ENCODE results near the gene CENATAC.
A peak's percentile ranks its signal among the peaks of the same experiment; 100 is the strongest.
"Not testable (repeated sequence)": the region's sequence is repeated elsewhere in the genome, so short reads cannot be mapped to it uniquely, and the experiment has no call there.

Gene CENATAC

DNA sequence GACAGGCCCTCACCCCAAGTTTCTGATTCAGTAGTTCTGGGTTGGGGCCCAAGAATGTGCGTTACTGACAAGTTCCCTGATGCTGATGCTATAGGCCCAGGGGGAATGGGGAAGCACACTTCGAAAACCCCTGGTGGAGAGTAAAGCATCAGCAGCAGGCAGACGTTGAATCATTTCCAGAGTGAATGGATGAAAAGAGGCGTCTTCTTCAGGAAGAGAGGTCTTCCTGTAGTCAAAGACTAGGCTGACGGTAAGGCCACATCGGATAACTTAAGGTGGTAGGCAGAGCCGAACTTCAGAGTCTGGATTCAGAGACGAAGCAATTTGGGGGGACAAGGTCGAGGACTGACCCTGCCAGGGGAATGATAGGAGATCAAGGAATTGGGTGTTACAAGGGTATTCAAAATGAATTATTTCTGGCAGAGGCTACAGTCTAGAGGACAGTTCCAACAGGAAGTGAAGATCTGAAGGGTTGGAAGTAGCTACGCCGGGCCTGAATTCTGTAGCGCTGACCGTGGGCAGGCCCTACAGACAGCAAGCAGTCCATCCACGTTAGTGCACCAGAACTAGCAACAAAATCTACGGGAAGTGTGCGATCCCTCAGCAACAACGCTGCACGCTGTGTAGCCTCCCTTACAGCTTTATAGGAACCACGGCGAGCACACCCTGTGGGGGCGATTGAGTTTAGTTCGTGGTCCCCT lies 862 bp upstream of the CENATAC start:
- peak; percentile 35 for DNase-seq (ENCODE audit: low spot score)

- DNase-seq (ENCODE audit: low spot score) = no peak
These were observed 415 bp downstream of the CENATAC start for GRCh38 chr11:118998388-118998717.

DNA sequence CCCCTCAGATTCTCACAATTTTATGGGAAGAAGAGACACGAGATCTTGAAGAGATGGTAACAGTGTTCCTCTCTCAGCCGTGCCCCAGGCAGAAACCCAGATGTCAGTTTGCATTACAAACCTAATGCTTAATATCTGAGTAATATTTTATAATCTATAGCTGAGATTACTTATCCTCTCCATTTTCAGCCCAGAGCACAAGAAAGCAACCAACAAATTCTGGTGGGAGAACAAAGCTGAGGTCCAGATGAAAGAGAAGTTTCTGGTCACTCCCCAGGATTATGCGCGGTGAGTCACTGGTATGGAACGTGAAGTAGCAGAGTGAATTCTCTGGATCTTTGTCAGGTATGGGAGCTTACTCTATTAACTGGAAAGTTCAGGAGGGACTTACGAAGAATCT lies 884 bp downstream of the CENATAC start:
- no peak for DNase-seq (ENCODE audit: low spot score)

- DNase-seq (ENCODE audit: low spot score) = no peak
These were observed 3.0 kb downstream of the CENATAC start for GRCh38 chr11:119000906-119001305.

DNA sequence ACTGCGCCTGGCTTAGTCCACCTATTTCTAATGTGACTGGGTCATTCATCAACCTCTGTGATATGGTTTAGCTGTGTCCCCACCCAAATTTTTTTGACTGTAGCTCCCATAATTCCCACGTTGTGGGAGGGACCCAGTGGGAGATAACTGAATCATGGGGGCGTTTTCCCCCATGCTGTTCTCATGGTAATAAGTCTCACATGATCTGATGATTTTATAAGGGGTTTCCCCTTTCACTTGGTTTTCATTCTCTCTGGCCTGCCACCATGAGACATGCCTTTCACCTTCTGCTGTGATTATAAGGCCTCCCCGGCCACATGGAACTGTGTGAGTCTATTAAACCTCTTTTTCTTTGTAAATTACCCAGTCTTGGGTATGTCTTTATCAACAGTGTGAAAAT lies 8.7 kb downstream of the CENATAC start:
- no peak for DNase-seq (ENCODE audit: low spot score)

DNA sequence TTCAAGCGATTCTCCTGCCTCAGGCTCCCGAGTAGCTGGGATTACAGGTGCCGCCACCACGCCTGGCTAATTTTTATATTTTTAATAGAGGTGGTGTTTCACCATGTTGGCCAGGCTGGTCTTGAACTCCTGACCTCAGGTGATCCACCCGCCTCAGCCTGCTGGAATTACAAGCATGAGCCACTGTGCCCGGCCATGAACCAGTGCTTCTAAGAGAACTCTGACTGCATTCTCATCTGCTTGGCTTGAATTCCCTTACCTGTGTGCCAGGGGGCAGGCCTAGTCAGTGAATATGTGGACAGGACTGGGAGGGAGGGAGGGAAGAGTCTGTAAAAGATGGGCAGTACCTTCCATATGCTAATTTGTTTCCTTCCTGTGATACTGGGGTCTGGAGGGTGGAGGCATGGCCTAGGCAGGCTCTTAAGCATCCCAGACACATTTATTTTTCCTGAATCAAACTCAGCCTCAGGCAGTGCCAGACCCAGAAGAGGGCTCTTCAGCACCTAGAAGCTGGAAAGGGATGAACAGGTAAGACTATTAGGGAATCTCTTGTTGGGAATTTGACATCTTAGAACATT lies 13.6 kb downstream of the CENATAC start:
- no peak for DNase-seq (ENCODE audit: low spot score)

GRCh38 chr11:119012629-119013170 lies 14.8 kb downstream of the CENATAC start:
- no peak for DNase-seq (ENCODE audit: low spot score)

- DNase-seq (ENCODE audit: low spot score) = no peak
These were observed 16.4 kb downstream of the CENATAC start for GRCh38 chr11:119014209-119014924.

- no peak for DNase-seq (ENCODE audit: low spot score)
These were observed 17.2 kb downstream of the CENATAC start for GRCh38 chr11:119015054-119015611.

- no peak for DNase-seq (ENCODE audit: low spot score)
These were observed 18.5 kb downstream of the CENATAC start for GRCh38 chr11:119016216-119017009.

- DNase-seq (ENCODE audit: low spot score) = not testable (repeated sequence)
These were observed 19.4 kb downstream of the CENATAC start for GRCh38 chr11:119017377-119017776.

GRCh38 chr11:119018074-119018938 lies 20.4 kb downstream of the CENATAC start, which contains the start of the genes RPS25 and TRAPPC4:
RPS25 (minus strand) TSS chr11:119018343; CDS start chr11:119018284, 59 bp downstream.
TRAPPC4 (plus strand) TSS chr11:119018766; CDS start chr11:119018796, 30 bp downstream.
- peak; percentile 95 for DNase-seq (ENCODE audit: low spot score)

- DNase-seq (ENCODE audit: low spot score) = no peak
These were observed 22.1 kb downstream of the CENATAC start for GRCh38 chr11:119019996-119020395.

GRCh38 chr11:119021631-119022030 lies 23.7 kb downstream of the CENATAC start:
- no peak for DNase-seq (ENCODE audit: low spot score)

DNA sequence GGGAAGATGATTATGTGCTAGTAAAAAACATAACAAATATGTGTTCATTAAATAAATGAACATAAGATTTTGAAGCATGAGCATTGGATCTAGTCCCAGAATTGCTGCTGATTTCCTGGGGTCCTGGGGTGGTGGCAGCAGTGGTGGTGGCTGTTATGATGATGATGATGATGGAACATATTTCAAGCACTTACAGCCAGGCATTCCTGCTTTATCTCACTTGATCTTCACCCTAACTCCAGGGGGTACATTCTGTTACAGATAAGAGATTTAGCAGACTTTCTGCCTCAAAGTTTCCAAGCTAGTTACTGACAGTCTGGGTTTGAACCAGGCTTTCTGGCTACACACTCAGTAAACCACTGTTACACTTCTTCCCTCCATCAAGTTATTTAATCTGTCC lies 25.8 kb downstream of the CENATAC start:
- DNase-seq (ENCODE audit: low spot score) = no peak

GRCh38 chr11:119024430-119025098 lies 26.6 kb downstream of the CENATAC start:
- DNase-seq (ENCODE audit: low spot score) = no peak

DNA sequence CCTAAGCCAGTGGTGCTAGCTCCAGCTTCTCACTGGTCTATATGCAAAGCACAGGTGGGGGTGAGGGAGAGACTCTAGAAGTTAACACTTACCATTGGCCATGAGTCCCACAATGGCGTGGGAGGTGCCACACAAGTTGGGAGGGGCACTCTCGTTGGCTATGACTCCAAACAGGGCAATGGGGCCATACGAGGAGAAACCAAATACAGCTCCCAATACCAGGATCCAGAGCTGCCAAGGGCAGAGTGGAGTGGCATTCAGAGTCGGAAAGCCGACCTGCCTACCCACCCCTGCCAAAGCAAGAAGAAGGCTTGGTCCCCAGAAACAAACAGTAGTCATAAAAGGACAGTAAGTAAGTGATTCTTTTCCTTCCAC lies 27.1 kb downstream of the CENATAC start:
- no peak for DNase-seq (ENCODE audit: low spot score)

GRCh38 chr11:119025541-119025940 lies 27.6 kb downstream of the CENATAC start:
- no peak for DNase-seq (ENCODE audit: low spot score)

GRCh38 chr11:119025978-119026766 lies 28.2 kb downstream of the CENATAC start:
- DNase-seq (ENCODE audit: low spot score) = no peak

Measured in CD4-positive, alpha-beta T cell treated with Interleukin-15 for 4 hours (primary cell).